Large intestine (tissue), 3 donors: ENCODE results near the gene ZC3HAV1. TPM values are rescaled to one million over a fixed set of nuclear protein-coding genes. Genes with fewer than 3 reads are reported as not detected.
"Not testable (repeated sequence)": the region's sequence is repeated elsewhere in the genome, so short reads cannot be mapped to it uniquely, and the experiment has no call there.

Experiments used
- DNase-seq, 2 donors: peaks; one replicate each; pipeline versions ENCODE4 v3.0.0 to v3.0.0-alpha.2; 2013
- H3K27ac ChIP-seq: one replicate; pipeline ENCODE4 v1.5.1; 2013; ENCODE audit warnings: low read length
- H3K27me3 ChIP-seq: 2 replicates; pipeline ENCODE4 v1.6.1; 2013; ENCODE audit warnings: low read length; ENCODE audit not compliant: control insufficient read depth, insufficient read depth
- H3K36me3 ChIP-seq: 2 replicates; pipeline ENCODE4 v1.6.1; 2013; ENCODE audit warnings: low read length; ENCODE audit not compliant: control insufficient read depth, insufficient read depth
- H3K4me1 ChIP-seq: one replicate; pipeline ENCODE4 v1.6.1; 2013; ENCODE audit warnings: low read length; ENCODE audit not compliant: control insufficient read depth, insufficient read depth
- H3K4me3 ChIP-seq: one replicate; pipeline ENCODE4 v1.5.1; 2013; ENCODE audit warnings: low read length
- H3K9me3 ChIP-seq: one replicate; pipeline ENCODE4 v1.6.1; 2013; ENCODE audit warnings: mild to moderate bottlenecking, low read depth, low read length, moderate library complexity; ENCODE audit not compliant: control insufficient read depth
- WGBS: methylation state at CpG from one replicate; pipeline ENCODE4 v1.1.5; 2013; ENCODE audit warnings: low lambda C conversion rate; ENCODE audit not compliant: insufficient coverage; 5-methylcytosine and 5-hydroxymethylcytosine counted together
- polyA plus RNA-seq: library from polyadenylated mRNA; unstranded; fragments of 120-200 nt; gene quantifications from one replicate; pipeline ENCODE4 v1.2.1, GENCODE V29; 2013

ZC3HAV1 gene
- polyA plus RNA-seq, 1 donor: 20.0 TPM

DNA sequence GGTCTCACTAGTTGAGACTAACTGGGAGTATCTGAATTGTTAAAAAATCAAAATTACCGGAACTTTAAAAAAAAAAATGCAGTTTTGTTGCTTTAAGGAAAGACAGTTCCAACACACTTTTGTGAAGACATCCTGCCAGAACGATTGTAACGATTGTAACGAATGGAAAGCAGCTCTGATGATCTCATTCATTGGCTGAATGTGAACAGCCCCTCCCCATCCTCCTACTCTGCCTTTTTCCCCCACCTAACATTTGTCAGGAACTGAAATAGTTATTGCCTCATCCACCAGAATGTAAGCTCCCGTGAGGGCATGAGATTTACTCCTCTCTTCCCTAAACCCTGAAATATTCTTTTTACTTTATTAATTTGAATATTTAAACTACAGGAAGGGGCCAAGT lies 50.6 kb downstream of the ZC3HAV1 start:
- Histone ChIP-seq H3K36me3 (peaks cover 51% of the 10 kb centered on the region), H3K4me1 (no peaks in the 10 kb centered on the region), H3K4me3 (no peak overlapping the region), H3K27ac (no peak overlapping the region), H3K9me3 (no peaks in the 10 kb centered on the region), H3K27me3 (no peaks in the 10 kb centered on the region)
- WGBS: 100% methylated on average over 1 of the region's 5 CpGs
- no peak for DNase-seq

DNA sequence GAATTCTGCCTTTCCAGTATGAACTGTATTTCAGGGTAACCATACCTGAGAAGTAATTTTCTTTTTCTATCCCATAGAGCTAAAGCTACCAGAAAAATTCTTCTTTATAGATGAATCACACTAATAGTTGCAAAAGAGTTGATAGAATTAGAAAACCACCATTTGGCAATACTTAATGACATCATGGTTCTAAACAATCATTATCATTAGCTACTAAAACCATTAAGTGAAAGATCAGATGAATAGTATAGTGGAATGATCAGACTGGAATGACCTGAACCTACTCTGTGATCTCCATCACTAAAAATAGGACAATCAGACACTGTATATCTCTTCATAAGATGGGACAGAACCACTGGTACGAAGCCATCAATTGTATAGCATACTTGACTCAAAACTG lies 53.8 kb downstream of the ZC3HAV1 start:
- H3K4me3 ChIP-seq: no peak overlapping the region
- peaks cover 45% of the 10 kb centered on the region for H3K36me3 ChIP-seq
- WGBS: no CpG with 5 or more reads among the region's 1 CpG
- DNase-seq: no peak
- H3K9me3 ChIP-seq: no peaks in the 10 kb centered on the region
- no peaks in the 10 kb centered on the region for H3K27me3 ChIP-seq
- no peak overlapping the region for H3K27ac ChIP-seq
- H3K4me1 ChIP-seq: no peaks in the 10 kb centered on the region

DNA sequence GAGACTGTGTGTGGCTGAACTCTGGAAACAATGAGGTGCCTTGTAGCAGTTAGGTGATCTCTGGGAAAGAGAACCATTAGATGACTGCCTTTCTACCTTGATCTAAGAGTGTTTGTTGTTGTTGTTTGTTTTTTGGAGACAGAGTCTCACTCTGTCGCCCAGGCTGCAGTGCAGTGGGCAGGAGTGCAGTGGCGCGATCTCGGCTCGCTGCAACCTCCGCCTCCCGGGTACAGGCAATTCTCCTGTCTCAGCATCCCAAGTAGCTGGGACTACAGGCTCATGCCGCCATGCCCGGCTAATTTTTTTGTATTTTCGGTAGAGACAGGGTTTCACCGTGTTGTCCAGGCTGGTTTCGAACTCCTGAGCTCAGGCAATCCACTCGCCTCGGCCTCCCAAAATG lies 54.9 kb downstream of the ZC3HAV1 start:
- not testable (repeated sequence) for H3K4me3 ChIP-seq, DNase-seq, H3K9me3 ChIP-seq, H3K4me1 ChIP-seq, H3K27ac ChIP-seq, H3K27me3 ChIP-seq
- WGBS: no CpG with 5 or more reads among the region's 14 CpGs
- peaks cover 45% of the 10 kb centered on the region for H3K36me3 ChIP-seq

DNA sequence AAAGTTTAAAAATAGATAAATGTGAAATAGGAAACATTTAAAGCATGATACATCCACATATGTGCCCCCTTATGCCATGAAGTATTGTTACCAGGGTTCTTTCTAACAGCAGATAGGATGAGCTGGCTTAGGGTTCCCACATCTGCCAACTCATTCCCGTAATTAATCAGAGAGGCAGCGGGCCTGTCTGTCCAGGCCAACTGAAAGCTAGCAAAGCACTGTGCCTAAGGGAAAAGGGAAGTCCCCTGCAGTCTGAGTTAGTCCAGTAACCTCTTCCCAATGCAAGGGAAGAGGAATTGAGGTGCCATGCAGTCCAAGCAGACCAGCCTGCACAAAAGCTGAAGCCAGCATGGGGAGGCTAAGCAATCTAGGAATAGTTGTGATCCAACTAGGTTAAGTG lies 55.4 kb downstream of the ZC3HAV1 start:
- H3K4me1 ChIP-seq: no peaks in the 10 kb centered on the region
- no peak overlapping the region for H3K4me3 ChIP-seq
- no peaks in the 10 kb centered on the region for H3K27me3 ChIP-seq
- no peak for DNase-seq
- no peak overlapping the region for H3K27ac ChIP-seq
- no peaks in the 10 kb centered on the region for H3K9me3 ChIP-seq
- no CpG with 5 or more reads among the region's 2 CpGs for WGBS
- peaks cover 50% of the 10 kb centered on the region for H3K36me3 ChIP-seq

DNA sequence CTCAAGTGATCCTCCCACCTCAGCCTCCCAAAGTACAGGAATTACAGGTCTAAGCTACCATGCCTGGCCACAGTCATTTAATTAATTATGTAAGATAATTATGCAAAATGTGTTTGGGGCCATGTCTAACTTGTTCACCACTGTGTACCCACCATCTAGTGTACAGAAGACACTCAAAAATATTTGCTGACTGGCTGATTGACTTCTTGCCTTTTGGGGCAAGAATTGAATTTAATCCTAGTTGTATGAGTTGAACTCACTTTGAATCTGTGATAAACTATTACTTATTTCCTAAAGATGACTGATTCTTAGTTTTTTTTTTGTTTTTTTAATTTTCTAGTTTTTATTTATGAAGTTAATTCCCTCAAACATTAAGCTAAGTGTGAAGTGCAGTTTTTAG lies 57.9 kb downstream of the ZC3HAV1 start:
- no peak overlapping the region for H3K27ac ChIP-seq
- H3K4me1 ChIP-seq: no peaks in the 10 kb centered on the region
- no peaks in the 10 kb centered on the region for H3K9me3 ChIP-seq
- H3K4me3 ChIP-seq: no peak overlapping the region
- H3K27me3 ChIP-seq: no peaks in the 10 kb centered on the region
- DNase-seq: no peak
- peaks cover 55% of the 10 kb centered on the region for H3K36me3 ChIP-seq

DNA sequence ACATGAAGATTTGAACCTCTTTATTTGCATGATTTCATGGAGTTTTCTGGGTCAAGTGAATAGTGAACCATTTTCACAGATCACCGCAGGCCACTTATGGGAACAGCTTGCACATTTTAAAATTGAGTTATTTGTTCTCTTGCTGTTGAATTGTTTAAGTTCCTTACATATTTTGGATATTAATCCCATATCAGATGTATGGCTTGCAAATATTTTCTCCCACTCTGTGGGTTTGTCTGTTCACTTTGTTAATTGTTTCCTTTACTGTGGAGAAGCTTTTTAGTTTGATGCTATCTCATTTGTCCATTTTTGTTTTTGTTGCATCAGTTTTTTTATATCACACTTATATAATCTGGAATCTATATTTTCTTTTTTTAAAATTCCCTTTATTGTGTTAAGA lies 59.6 kb downstream of the ZC3HAV1 start:
- no peak overlapping the region for H3K27ac ChIP-seq
- no peaks in the 10 kb centered on the region for H3K9me3 ChIP-seq
- peaks cover 56% of the 10 kb centered on the region for H3K36me3 ChIP-seq
- H3K4me3 ChIP-seq: no peak overlapping the region
- no peaks in the 10 kb centered on the region for H3K27me3 ChIP-seq
- H3K4me1 ChIP-seq: no peaks in the 10 kb centered on the region
- WGBS: no CpG with 5 or more reads among the region's 1 CpG
- DNase-seq: no peak

DNA sequence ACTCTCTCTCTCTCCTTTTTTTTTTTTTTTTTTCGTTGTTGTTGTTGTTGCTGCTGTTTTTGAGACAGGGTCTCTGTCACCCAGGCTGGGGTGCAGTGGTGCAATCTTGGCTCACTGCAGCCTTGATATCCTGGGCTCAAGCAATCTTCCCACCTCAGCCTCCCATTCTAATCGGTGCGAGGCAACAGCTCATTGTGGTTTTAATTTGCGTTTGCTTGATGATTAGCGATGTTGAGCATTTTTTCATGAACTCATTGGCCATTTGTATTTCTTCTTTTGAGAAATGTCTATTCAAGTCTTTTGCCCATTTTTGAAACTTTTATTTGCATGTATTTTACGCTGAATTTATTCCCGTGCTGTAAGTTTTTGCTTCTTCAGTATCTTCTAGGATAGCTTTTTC lies 60.4 kb downstream of the ZC3HAV1 start:
- Histone ChIP-seq H3K36me3 (peaks cover 47% of the 10 kb centered on the region), H3K27me3 (no peaks in the 10 kb centered on the region), H3K27ac (no peak overlapping the region), H3K4me3 (no peak overlapping the region), H3K9me3 (no peaks in the 10 kb centered on the region), H3K4me1 (no peaks in the 10 kb centered on the region)
- DNase-seq: no peak
- WGBS: 84% methylated on average over 4 of the region's 7 CpGs

DNA sequence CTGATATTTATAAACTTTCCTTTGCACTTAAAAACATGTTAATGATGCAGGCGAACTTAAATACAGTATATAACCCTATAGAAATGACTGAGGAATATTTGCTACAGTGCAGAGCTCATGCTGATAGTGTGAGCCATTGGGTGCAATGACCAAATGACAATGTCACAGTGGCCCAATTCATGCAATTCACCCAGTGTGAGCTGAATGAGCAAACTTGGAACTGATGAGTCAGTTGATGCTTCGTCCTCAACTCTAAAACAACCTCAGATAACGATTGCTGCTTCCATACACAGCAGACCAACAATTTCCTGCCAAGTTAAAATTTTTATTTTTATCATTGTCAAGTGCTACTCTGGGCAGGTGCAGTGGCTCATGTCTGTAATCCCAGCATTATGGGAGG lies 61.5 kb downstream of the ZC3HAV1 start:
- no peaks in the 10 kb centered on the region for H3K9me3 ChIP-seq
- H3K4me1 ChIP-seq: no peaks in the 10 kb centered on the region
- no CpG with 5 or more reads among the region's 3 CpGs for WGBS
- no peak overlapping the region for H3K4me3 ChIP-seq
- peaks cover 41% of the 10 kb centered on the region for H3K36me3 ChIP-seq
- DNase-seq: no peak
- no peak overlapping the region for H3K27ac ChIP-seq
- no peaks in the 10 kb centered on the region for H3K27me3 ChIP-seq

DNA sequence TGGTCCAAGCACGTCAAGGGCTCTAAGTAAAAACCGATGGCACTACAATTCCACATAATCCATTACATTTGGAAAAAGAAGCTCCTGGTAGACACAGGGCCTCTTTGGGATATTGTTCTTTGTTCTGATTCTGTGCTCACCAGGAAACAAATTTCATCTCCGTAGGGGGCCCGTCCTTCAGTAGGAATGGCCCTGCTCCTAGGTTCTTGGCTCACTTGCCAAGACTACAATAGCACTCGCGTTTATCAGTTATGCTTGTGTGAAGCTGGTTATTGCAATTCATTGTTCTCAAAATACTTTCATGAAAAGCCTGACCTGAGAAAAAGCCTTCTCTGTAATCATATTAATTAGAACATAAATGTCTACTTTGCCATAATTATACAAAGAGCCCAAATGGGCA lies 63.4 kb downstream of the ZC3HAV1 start:
- peaks cover 31% of the 10 kb centered on the region for H3K36me3 ChIP-seq
- no CpG with 5 or more reads among the region's 6 CpGs for WGBS
- no peak for DNase-seq

DNA sequence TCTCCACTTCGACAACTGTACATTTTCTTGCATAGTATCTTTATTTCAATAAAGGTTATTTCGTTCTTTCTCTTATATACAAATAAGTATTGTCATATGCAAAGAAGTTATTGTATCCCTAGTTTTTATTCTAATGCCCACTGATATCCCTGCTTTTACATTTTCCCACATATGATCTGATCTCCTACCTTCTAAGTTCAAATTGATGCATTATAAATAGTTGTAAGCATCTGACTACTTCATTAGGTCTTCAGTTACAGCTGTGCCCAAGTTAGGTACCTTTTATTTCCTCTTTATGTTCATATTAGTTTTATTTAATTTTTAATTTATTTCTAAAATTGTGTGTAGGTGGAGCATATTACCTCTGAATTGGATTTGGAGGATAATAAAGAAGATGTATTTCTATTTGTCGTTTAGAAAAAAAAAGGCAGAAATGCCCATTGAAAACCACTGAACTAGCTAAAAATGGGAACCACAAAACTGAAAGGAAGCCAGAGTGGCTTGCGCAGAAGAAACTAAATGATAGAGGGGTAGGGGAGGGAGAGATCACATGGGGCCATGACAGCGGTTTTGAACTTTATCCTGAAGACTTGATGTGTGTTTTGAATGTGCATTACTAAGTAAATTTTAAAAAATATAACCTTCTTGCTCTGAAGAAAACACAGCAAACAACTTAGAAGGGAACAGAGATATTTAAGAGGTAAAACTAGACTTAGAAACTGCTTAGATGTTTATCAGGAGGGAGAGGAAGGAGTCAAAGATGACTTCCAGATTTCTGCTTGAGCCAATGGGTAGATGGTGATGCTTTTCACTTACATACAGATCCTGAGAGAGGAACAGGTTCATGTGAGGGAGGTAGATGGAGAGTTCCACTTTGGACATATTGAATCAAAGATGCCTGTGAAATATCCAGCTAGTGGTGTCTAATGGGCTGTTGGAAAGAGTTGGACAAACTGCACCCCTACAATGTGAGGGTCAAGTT lies 64.4 kb downstream of the ZC3HAV1 start:
- H3K27me3 ChIP-seq: no peaks in the 10 kb centered on the region
- 97% methylated on average over 4 of the region's 5 CpGs for WGBS
- H3K36me3 ChIP-seq: peaks cover 29% of the 10 kb centered on the region
- H3K9me3 ChIP-seq: no peaks in the 10 kb centered on the region
- H3K27ac ChIP-seq: no peak overlapping the region
- no peak overlapping the region for H3K4me3 ChIP-seq
- no peaks in the 10 kb centered on the region for H3K4me1 ChIP-seq
- no peak for DNase-seq

More for the DNA sequence above, 63.4 kb downstream of the ZC3HAV1 start:
- Histone ChIP-seq H3K9me3 (no peaks in the 10 kb centered on the region), H3K27ac (no peak overlapping the region), H3K27me3 (no peaks in the 10 kb centered on the region), H3K4me1 (no peaks in the 10 kb centered on the region), H3K4me3 (no peak overlapping the region)
